ENCODE results near the gene CELSR1.
"Not testable (repeated sequence)": the region's sequence is repeated elsewhere in the genome, so short reads cannot be mapped to it uniquely, and the experiment has no call there.

CELSR1 gene

GRCh38 chr22:46531581-46532175 is 5.7 kb downstream of the CELSR1 start:
- DNase-seq, result no peak

- DNase-seq, result no peak
These were observed 9.3 kb downstream of the CELSR1 start for GRCh38 chr22:46528121-46528610.

GRCh38 chr22:46526244-46526839 is 11.1 kb downstream of the CELSR1 start:
- DNase-seq, result no peak

GRCh38 chr22:46525389-46526243 is 11.8 kb downstream of the CELSR1 start:
- DNase-seq, result no peak

- DNase-seq, result no peak
These were observed 13.1 kb downstream of the CELSR1 start for GRCh38 chr22:46524203-46524740.

GRCh38 chr22:46522797-46523196 is 14.6 kb downstream of the CELSR1 start:
- DNase-seq, result no peak

GRCh38 chr22:46521994-46522393 is 15.4 kb downstream of the CELSR1 start:
- DNase-seq, result no peak

GRCh38 chr22:46520880-46521279 is 16.5 kb downstream of the CELSR1 start:
- no peak for DNase-seq

GRCh38 chr22:46519377-46519776 is 18.0 kb downstream of the CELSR1 start:
- DNase-seq, result no peak

GRCh38 chr22:46518542-46519325 is 18.7 kb downstream of the CELSR1 start:
- DNase-seq, result no peak

- DNase-seq, result no peak
These were observed 19.4 kb downstream of the CELSR1 start for GRCh38 chr22:46518038-46518437.

- no peak for DNase-seq
These were observed 20.1 kb downstream of the CELSR1 start for GRCh38 chr22:46517255-46517761.

GRCh38 chr22:46516638-46517037 is 20.8 kb downstream of the CELSR1 start:
- DNase-seq, result no peak

- not testable (repeated sequence) for DNase-seq
These were observed 21.3 kb downstream of the CELSR1 start for GRCh38 chr22:46516112-46516487.

GRCh38 chr22:46515208-46516111 is 22.0 kb downstream of the CELSR1 start:
- DNase-seq, result no peak

GRCh38 chr22:46514592-46515207 is 22.7 kb downstream of the CELSR1 start:
- DNase-seq, result no peak

GRCh38 chr22:46513908-46514550 is 23.4 kb downstream of the CELSR1 start:
- DNase-seq, result no peak

GRCh38 chr22:46512683-46513082 is 24.7 kb downstream of the CELSR1 start:
- DNase-seq, result no peak

- DNase-seq, result no peak
These were observed 25.4 kb downstream of the CELSR1 start for GRCh38 chr22:46512039-46512370.

Data from CD4-positive, alpha-beta T cell treated with Interleukin-6 for 4 hours (primary cell).